NCI-H748 (cell line): ENCODE results near the gene C9orf85.
"Not testable (repeated sequence)": the region's sequence is repeated elsewhere in the genome, so short reads cannot be mapped to it uniquely, and the experiment has no call there.

ENCODE experiments used
- DNase-seq: peaks from one replicate; lab custom pipeline; 2025; ENCODE audit not compliant: unreplicated experiment; lab: John Stamatoyannopoulos, UW

The C9orf85 gene

DNA sequence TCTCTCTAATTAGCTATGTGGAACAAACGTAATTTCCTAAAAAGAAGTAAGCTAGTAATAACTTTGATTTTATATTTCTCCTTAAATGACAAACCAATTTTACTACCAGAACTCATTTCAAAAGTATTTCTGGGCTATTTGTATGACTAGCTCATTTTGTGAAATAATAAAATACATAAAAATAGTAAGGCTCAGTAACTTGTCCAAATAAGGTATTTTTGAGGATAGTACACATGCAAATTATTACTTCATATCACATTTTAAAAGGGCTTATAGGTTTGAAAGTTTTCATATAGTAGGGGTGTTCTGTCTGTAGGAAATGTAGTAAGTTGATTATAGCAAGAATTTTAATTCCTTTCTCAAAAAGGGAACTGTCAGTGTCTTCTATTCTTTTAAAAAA is 26.5 kb downstream of the C9orf85 start:
- DNase-seq, result no peak

DNA sequence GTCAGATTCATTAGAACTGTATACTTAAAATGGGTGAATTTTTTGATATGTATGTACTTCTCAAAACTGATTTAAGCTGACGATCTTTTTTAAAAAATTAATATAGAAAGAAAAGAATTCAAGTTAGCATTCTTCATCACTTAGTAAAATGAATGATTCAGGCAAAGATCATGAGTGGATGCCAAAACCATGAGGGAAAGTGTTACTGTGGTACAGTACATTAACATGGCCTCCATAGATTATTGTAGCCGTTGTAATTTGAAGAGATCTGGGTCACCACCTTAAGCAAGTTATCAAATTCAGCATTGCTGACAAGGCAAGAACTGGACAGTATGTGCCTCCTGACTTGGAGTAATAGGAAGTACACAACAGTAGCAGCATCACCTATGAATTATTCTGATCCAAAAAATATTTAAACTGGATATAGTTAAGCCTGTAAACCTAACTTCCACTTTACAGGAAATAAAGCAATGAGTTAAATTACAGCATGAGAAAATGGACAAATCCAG is 29.7 kb downstream of the C9orf85 start:
- DNase-seq, result no peak

DNA sequence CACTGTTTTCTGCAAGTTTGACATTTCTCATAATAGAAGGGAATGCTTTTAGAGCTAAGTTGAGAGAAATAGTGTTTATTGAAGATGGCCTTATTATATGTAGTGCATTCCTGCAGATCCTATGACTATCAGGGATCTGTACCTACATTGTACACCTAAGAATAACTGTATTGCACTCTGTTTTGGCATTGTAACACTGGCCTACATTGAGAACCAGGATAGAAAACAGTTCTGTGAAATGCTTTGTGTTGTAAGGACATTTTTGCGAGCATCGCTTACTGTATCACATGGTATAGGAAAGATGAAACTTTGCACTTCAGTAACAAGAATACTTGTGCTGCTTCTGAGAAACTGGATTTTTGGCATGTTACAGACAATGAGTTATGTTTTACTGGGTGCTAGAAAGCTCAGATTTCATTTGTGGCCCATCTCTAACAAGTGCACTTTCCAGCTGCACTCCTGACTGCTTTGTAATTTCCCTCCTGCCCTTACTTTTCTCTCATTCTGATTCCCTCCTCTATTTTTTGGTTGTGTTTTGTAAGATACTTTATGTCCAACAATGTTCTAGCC is 30.6 kb downstream of the C9orf85 start:
- no peak for DNase-seq

DNA sequence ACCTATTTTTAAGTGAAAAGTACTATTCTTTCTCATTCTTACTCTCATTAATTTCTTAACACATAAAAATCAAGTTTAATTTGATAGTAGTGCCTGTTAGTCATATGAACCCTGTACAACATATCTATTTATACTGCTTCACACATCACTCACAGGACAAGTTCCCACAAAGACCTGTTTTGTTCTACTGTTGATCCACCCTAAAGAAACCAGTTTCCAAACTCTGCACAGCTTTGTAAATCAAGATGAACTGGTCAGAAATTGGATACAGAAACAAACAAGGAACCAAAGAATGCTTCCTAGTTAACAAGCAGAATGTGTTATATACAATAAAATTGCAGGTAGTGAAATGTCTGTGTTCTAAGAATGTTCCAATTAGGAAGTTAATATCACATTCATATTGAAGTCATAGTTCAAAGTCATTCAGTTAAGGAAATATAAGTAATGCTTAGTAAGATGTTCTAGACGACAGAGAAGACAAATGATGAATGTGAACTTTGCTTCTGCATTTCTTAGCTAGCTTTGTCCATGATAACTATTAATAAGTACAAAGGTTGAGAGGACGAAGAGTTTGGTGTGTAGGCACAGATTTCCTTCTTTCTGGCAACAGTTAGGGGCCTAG is 33.4 kb downstream of the C9orf85 start:
- DNase-seq, result no peak

GRCh38 chr9:71954652-71955051 is 43.2 kb downstream of the C9orf85 start:
- DNase-seq, result not testable (repeated sequence)

- DNase-seq, result no peak
Measured at GRCh38 chr9:71955300-71955915, 44.0 kb downstream of the C9orf85 start.

- no peak for DNase-seq
Measured at GRCh38 chr9:71962328-71962727, 50.9 kb downstream of the C9orf85 start.

DNA sequence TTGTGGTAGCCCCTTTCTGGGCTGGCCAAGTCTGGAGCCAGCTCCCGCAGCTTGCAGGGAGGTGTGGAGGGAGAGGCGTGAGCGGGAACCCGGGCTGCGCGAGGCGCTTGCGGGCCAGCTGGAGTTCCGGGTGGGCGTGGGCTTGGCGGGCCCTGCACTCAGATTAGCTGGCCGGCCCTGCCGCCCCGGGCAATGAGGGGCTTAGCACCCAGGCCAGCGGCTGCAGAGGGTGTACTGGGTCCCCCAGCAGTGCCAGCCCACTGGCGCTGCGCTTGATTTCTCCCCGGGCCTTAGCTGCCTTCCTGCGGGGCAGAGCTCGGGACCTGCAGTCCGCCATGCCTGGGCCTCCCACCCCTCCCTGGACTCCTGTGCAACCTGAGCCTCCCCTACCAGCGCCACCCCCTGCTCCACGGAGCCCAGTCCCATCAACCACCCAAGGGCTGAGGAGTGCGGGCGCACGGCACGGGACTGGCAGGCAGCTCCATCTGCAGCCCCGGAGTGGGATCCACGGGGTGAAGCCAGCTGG is 52.1 kb downstream of the C9orf85 start:
- DNase-seq, result not testable (repeated sequence)

DNA sequence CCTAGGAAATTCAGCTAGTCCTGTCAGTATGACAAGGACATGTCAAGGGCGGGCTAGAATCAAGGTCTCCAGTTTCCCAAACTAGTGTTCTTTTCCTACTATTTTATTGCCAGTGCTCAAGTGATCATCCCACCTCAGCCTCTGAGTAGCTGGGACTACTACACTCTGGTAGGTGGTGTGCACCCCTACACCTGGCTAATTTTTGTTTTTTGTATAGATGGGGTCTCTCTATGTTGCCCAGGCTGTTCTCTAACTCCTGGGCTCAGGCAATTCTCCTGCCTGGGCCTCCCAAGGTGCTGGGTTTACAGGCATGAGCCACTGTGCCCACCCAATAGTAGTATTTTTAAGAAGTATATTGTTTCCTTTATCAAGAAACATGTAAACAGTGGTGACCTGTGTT is 54.0 kb downstream of the C9orf85 start:
- DNase-seq, result no peak

DNA sequence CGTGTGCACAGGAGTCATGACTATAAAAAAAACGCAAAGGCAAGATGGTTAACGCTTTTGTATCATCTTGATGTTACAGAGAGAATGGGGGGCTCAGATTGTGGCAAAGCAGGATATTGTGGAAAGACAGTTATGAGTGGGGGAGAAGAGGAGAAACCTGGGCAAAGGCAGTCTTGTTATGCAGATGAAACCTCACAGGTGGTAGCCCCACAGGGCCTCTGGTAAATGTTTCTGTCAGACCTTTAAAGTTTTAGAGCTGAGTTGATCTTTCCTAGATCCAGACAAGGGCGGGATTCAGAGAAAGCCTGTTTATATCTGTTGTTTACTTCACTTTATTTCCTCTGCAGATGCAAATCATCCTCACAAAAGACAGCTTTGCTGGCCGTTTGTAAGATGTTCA is 55.2 kb downstream of the C9orf85 start:
- DNase-seq, result no peak

- no peak for DNase-seq
Measured at GRCh38 chr9:71968541-71969090, 57.2 kb downstream of the C9orf85 start.

- no peak for DNase-seq
Measured at GRCh38 chr9:71975833-71976232, 64.4 kb downstream of the C9orf85 start.

DNA sequence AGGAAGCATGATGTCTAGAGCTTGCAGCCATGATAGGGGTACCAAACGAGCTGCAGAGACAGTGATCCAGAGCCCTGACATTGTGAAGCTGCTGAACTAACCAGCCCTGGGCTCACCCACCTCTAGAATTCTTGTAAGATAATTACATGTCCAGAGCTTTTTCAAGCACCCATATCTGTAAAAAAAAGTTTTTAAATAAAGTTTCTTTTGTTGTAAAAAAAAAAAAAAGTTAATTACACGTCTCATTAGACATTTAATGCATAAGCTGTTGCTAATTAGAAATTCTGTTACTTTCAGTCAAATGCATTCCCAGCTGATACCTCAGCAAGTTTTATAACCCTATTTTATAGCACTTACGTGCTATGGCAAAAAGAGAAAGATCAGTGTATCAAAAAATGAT is 65.6 kb downstream of the C9orf85 start:
- no peak for DNase-seq

DNA sequence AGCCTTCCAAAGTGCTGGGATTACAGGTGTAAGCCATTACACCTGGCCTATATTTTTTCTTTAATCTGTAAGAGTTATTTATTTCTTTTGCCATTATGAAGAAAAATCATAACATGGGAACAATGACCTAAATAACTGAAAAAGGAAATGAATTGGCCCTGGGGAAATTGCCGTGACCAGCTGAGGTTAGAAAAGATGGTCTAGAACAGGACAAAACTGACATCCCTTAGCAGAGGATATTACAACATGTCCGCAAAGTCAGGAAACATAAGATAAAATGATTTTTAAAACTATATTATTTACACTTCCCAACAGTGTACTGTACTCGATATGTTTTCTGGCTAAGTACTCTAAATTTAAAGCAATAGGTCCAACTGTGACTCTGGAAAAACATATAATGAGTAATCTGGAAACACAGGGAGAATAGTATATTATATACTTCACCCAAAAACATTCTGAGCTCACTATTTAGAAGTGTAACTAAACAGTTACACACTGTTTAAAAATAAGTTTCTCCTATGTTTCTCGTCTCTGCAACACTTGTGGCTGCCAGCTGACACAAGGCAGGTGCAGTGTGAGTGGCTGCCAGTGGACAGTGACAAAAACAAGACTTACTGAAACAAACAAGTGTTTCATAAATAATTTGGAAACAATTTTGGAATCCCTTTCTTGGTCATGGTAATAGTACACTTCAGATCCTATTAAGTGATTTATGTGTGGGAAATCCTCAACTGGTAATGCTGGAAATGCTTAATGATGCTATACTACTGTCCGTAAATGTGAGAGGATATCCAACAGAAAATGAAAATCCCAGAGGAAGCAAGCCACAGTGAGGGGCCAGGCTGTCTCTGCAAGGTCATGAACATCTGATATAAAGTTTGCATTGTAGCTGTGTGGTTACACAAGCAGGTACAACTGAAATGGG is 69.1 kb downstream of the C9orf85 start:
- DNase-seq, result no peak

GRCh38 chr9:71981944-71982343 is 70.5 kb downstream of the C9orf85 start:
- no peak for DNase-seq

DNA sequence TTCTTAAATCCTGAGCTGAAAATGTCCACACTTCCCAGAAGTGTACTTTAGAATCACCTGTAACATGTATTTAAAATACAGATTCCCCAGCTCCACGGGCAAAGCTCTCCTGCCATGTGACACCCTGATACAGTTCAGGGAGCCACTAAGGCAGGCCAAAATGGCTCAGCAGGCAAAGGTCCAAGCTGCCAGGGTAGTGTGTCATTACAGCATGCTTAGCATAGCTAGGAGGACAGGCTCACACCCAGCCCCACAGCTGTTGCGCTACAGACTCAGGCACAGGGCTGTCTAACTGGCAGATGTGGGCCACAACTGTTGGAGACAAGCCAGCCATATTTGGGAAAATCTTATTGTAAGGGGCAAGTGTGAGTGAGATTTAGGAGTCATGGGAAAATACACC is 73.0 kb downstream of the C9orf85 start:
- no peak for DNase-seq

DNA sequence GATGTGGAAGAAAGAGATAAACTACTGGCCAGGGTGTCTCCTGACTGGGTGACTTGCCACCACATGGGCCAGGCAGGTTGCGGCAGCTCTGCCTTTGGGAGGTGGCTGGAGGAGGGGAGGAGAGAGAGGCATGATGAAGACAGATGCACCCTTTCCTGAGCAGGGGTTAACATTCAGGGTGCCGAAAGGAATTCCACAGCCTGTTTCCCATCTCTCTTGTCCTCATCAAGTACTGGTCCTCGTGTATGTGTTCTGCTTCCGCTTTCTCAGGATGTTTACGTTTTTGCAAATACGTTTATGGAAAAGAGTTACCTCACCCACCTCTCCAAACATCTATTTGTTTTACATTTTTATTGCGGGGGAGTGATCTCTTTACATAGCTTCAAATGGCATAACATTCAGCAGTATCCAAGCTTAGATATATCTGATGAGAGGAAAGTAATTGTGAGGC is 73.4 kb downstream of the C9orf85 start:
- DNase-seq, result no peak

DNA sequence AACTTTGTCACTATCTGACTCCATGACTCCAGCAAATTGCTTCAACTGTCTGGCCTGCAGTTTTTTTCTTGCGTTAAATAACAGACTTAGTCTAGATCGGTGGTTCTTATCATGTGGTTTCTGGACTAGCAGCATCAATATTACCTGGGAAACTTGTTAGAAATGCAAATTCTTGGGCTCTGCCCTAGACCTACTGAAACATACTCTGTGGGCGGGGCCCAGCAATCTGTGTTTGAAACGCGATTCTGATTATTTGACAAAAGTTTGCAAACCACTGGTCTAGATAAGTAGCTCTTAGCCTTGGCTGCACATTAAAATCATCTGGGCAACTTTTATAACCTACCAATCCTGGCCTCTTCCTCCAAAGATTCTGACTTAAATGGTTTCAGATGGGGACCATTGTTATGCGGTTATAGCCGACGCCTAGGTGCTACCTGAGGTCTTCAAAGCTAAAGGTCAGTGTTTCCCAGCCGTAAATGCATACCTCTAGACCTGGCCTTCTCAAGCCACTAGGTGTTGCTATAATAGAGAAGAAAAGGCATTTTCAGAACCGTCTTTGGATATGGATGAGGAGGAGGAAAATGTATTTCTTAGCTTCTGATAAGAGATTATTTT is 74.0 kb downstream of the C9orf85 start:
- DNase-seq, result no peak

DNA sequence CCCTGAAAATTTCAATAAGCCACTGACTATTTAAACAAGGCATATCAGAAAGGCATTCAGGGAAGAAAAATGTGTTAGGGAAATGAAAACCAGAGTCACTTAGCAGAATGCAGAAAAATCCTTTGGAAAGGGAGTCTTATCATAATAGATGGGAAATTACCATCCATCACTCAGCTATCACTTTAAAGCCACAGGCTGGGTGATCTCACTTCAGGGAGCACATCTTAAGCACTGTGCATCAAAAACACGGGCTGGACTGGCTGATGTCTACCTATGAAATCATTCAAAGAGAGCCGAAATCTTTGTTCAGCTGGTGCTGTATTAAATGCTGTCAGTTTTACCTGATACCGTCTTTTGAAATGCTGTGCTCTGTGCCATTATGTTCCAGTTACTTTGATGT is 75.5 kb downstream of the C9orf85 start:
- DNase-seq, result no peak
